GM12801 (cell line): ENCODE results near the gene CDK5RAP1.

ENCODE experiments used
- CTCF ChIP-seq: IDR thresholded peaks from one replicate; pipeline ENCODE4 v1.5.1; 2011; ENCODE audit warnings: control low read depth; ENCODE audit not compliant: insufficient read length; ENCODE audit errors: extremely low read depth

The CDK5RAP1 gene

GRCh38 chr20:33311011-33311410, 90.3 kb downstream of the CDK5RAP1 start:
- TF ChIP-seq CTCF = no peak

DNA sequence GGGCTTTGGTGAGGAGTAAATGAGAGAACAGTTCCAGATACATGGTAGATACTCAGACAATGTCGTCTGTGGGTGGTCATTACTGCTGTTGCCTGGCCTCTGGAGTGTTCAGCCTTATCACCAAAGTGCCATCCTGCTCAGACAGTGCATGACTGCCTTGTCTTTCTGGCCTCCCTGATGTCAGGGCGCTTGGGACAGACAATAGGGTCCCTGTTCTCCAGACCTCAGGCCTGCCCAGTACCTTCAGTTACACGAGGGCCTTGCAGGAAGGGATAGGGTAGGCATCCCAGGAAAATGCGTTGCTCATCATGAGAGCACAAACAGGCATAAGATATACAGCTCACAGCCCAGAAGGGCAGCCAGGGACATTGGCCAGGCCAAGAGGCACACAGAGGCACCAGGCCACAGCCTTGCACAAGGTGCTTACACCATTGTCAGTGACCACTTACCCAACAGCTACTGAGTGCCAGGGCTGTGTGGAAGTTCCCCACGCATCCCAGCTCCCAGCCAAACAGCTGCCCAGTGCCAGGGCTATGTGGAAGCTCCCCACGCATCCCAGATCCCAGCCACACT, 90.9 kb downstream of the CDK5RAP1 start:
- no peak for TF ChIP-seq CTCF

GRCh38 chr20:33309631-33310030, 91.7 kb downstream of the CDK5RAP1 start:
- no peak for TF ChIP-seq CTCF
